Adrenal gland (tissue), 12 donors: ENCODE data around the gene DPP7. TPM values are rescaled to one million over a fixed set of nuclear protein-coding genes. Genes with fewer than 3 reads are reported as not detected.
A peak's percentile ranks its signal among the peaks of the same experiment; 100 is the strongest.

Experiments
- DNase-seq, 7 donors: peaks; one replicate each; pipeline ENCODE4 v3.0.0-alpha.2; 2019 to 2020
- H3K27ac ChIP-seq, 5 donors: fragments of 200-600 bp; sonication (generic) in 4 of 5; 1 replicate in 3 of 5; 2 replicates in 2 of 5; pipeline versions ENCODE4 v1.5.1 to v1.8.0; 2016 to 2020; ENCODE audit warnings: mild to moderate bottlenecking in 1 of 5
- H3K27me3 ChIP-seq: fragments of 200-600 bp; 2 replicates; pipeline ENCODE4 v1.8.0; 2021
- H3K36me3 ChIP-seq, 2 donors: fragments of 200-600 bp; replicated peaks in 1 of 2; 1 replicate in 1 of 2; 2 replicates in 1 of 2; pipeline versions ENCODE4 v1.5.1 to v1.8.0; 2018 to 2022
- H3K4me1 ChIP-seq, 2 donors: fragments of 200-600 bp; replicated peaks in 1 of 2; 1 replicate in 1 of 2; 2 replicates in 1 of 2; pipeline versions ENCODE4 v1.5.1 to v1.8.0; 2018 to 2021
- H3K4me3 ChIP-seq, 4 donors: fragments of 200-600 bp; sonication (generic) in 3 of 4; one replicate each; pipeline ENCODE4 v1.5.1; 2016 to 2018
- H3K9me3 ChIP-seq, 3 donors: fragments of 200-600 bp; sonication (generic) in 1 of 3; replicated peaks in 1 of 3; 1 replicate in 2 of 3; 2 replicates in 1 of 3; pipeline versions ENCODE4 v1.5.1 to v1.8.0; 2016 to 2021
- CTCF ChIP-seq, 6 experiments: fragments of 450-650 bp in 4 of 6; fragments of 200-600 bp in 2 of 6; sonication (generic) in 1 of 6; IDR thresholded peaks; 1 replicate in 5 of 6; 2 replicates in 1 of 6; pipeline versions ENCODE4 v1.5.1 to v1.8.0; 2016 to 2021; ENCODE audit warnings: antibody characterized with exemption in 6 of 6, mild to moderate bottlenecking in 2 of 6, moderate library complexity in 1 of 6
- POLR2A ChIP-seq, 2 donors: fragments of 450-650 bp; IDR thresholded peaks; one replicate each; pipeline ENCODE4 v1.6.1; 2017; ENCODE audit warnings: antibody characterized with exemption in 2 of 2, mild to moderate bottlenecking in 2 of 2, moderate library complexity in 1 of 2
- WGBS, 4 donors: extraction: QIAGEN DNeasy Blood & Tissue Kit in 2 of 4; methylation state at CpG; one replicate each; pipeline versions ENCODE4 v1.1.5 to v1.1.7; 2013 to 2017; 5-methylcytosine and 5-hydroxymethylcytosine counted together
- intact Hi-C, 2 donors: fragments of 100-400 bp; cut with DNase I; formaldehyde crosslinking; loops; one replicate each; pipeline versions ENCODE4 v1.14.1 to v1.15.0; 2022 to 2023
- polyA plus RNA-seq, 3 donors: library from polyadenylated mRNA; stranded (reverse); fragments of 200-250 nt in 2 of 3; fragments of 350-450 nt in 1 of 3; fragmentation: Illumina TruSeq in 1 of 3; extraction: RNeasy Lipid Tissue Mini Kit (QIAGEN cat#74804) in 1 of 3; gene quantifications; one replicate each; pipeline ENCODE4 v1.2.3, GENCODE V29; 2013 to 2014
- total RNA-seq, 9 donors: library from RNA; depleted of rRNA in 4 of 9; stranded (reverse); fragments of >200 nt in 4 of 9; fragments of 120-200 nt in 1 of 9; fragmentation: NEBNext Ultra II Directional in 1 of 9; extraction: Animal tissue kit (Norgen Biotek cat#: 25700) in 1 of 9; gene quantifications; one replicate each; pipeline versions ENCODE4 v1.1.0 to v1.2.4, GENCODE V29; 2013 to 2023
- donor health status: healthy with polysubstance abuse.
- donor health status: Bipolar disorder and iron deficiency.
- donor health status: DM: yes; HTN: yes; CAD: no.
- donor health status: DM: no; HTN: no; CAD: no.
- donor health status: DM: no; HTN: no; CAD: no.
- donor health status: DM: yes; HTN: yes; CAD: no.

DPP7 gene
- total and polyA plus RNA-seq, 12 donors = 52.6 to 1,938 (median 237) TPM

GRCh38 chr9:137096785-137097546 is 17.6 kb downstream of the DPP7 start:
- WGBS, 4 donors = 91 to 93% (median 91%) methylated on average over 23 to 31 of the region's 31 CpGs
- H3K36me3 ChIP-seq = peaks cover 0 to 59% of the 10 kb centered on the region in 2 donors
- H3K4me3 ChIP-seq = no peak overlapping the region

GRCh38 chr9:137095664-137096517 is 18.6 kb downstream of the DPP7 start:
- H3K9me3 ChIP-seq = no peaks in the 10 kb centered on the region
- no peak overlapping the region for H3K27ac ChIP-seq
- intact Hi-C loops = no loop called here
- no peak for TF ChIP-seq CTCF (IDR thresholded peaks at IDR 0.05)
- TF ChIP-seq POLR2A (IDR thresholded peaks at IDR 0.05) = no peak
- H3K4me3 ChIP-seq = no peak overlapping the region
- 81 to 85% (median 84%) methylated on average over 27 to 30 of the region's 30 CpGs for WGBS, 4 donors
- H3K4me1 ChIP-seq = no peaks in the 10 kb centered on the region
- no peaks in the 10 kb centered on the region for H3K27me3 ChIP-seq
- H3K36me3 ChIP-seq = peaks cover 0 to 49% of the 10 kb centered on the region in 2 donors
- no peak for DNase-seq

More at GRCh38 chr9:137096785-137097546, 17.6 kb downstream of the DPP7 start:
- DNase-seq = no peak
- Histone ChIP-seq H3K4me1 (no peaks in the 10 kb centered on the region), H3K27ac (no peak overlapping the region), H3K9me3 (no peaks in the 10 kb centered on the region), H3K27me3 (no peaks in the 10 kb centered on the region)
- intact Hi-C loops = no loop called here
- no peak for TF ChIP-seq CTCF (IDR thresholded peaks at IDR 0.05)
- no peak for TF ChIP-seq POLR2A (IDR thresholded peaks at IDR 0.05)

GRCh38 chr9:137089232-137089947 is 25.1 kb downstream of the DPP7 start:
- H3K9me3 ChIP-seq = no peaks in the 10 kb centered on the region
- no peak for TF ChIP-seq CTCF (IDR thresholded peaks at IDR 0.05)
- no peak for TF ChIP-seq POLR2A (IDR thresholded peaks at IDR 0.05)
- H3K4me1 ChIP-seq = peaks cover 17 to 21% of the 10 kb centered on the region in 2 donors
- H3K27ac ChIP-seq = no peak overlapping the region
- H3K27me3 ChIP-seq = no peaks in the 10 kb centered on the region
- 71 to 75% (median 72%) methylated on average over 11 of the region's 11 CpGs for WGBS, 4 donors
- no peaks in the 10 kb centered on the region for H3K36me3 ChIP-seq
- intact Hi-C loops = no loop called here
- peak in 1 of 7 donors; percentile 21 for DNase-seq
- H3K4me3 ChIP-seq = no peak overlapping the region

GRCh38 chr9:137088121-137088520 is 26.4 kb downstream of the DPP7 start:
- Histone ChIP-seq H3K4me1 (peaks cover 24 to 31% of the 10 kb centered on the region in 2 donors), H3K4me3 (no peak overlapping the region), H3K9me3 (no peaks in the 10 kb centered on the region), H3K36me3 (peaks cover 0 to under 1% of the 10 kb centered on the region in 2 donors), H3K27me3 (no peaks in the 10 kb centered on the region), H3K27ac (no peak overlapping the region)
- no peak for DNase-seq
- 82 to 87% (median 84%) methylated on average over 5 of the region's 5 CpGs for WGBS, 4 donors
- intact Hi-C loops = no loop called here
- TF ChIP-seq CTCF (IDR thresholded peaks at IDR 0.05) (no peak), POLR2A (IDR thresholded peaks at IDR 0.05) (no peak)
